Smooth muscle cell of the brain vasculature (primary cell): ENCODE data around the gene KRTAP12-3.
"Not testable (repeated sequence)": the region's sequence is repeated elsewhere in the genome, so short reads cannot be mapped to it uniquely, and the experiment has no call there.

Source experiments
- DNase-seq: peaks from one replicate; pipeline ENCODE4 v3.0.0-alpha.2; 2012; ENCODE audit warnings: low read depth, low spot score

KRTAP12-3 gene

GRCh38 chr21:44627181-44627822, 30.4 kb upstream of the KRTAP12-3 start:
- DNase-seq: not testable (repeated sequence)

GRCh38 chr21:44627831-44628233, 29.9 kb upstream of the KRTAP12-3 start:
- not testable (repeated sequence) for DNase-seq

GRCh38 chr21:44628707-44629391, 28.9 kb upstream of the KRTAP12-3 start:
- no peak for DNase-seq

- DNase-seq: no peak
These were observed 27.3 kb upstream of the KRTAP12-3 start for GRCh38 chr21:44630440-44630839.

GRCh38 chr21:44632067-44632466, 25.7 kb upstream of the KRTAP12-3 start:
- DNase-seq: no peak

- no peak for DNase-seq
These were observed 21.3 kb upstream of the KRTAP12-3 start for GRCh38 chr21:44636209-44637017.

- no peak for DNase-seq
These were observed 20.5 kb upstream of the KRTAP12-3 start, which contains the start of gene KRTAP10-10 for GRCh38 chr21:44637018-44637850. Gene KRTAP10-10, plus strand, starts transcription at chr21:44637356. Its CDS starts 62 bp downstream, at chr21:44637418.

GRCh38 chr21:44637851-44638348, 19.8 kb upstream of the KRTAP12-3 start:
- DNase-seq: not testable (repeated sequence)

GRCh38 chr21:44638506-44639330, 19.0 kb upstream of the KRTAP12-3 start:
- not testable (repeated sequence) for DNase-seq

GRCh38 chr21:44639331-44639655, 18.4 kb upstream of the KRTAP12-3 start:
- DNase-seq: no peak

GRCh38 chr21:44640761-44641160, 17.0 kb upstream of the KRTAP12-3 start:
- no peak for DNase-seq

GRCh38 chr21:44643741-44644310, 13.9 kb upstream of the KRTAP12-3 start:
- no peak for DNase-seq

GRCh38 chr21:44644878-44645277, 12.9 kb upstream of the KRTAP12-3 start:
- DNase-seq: no peak

GRCh38 chr21:44646366-44647221, 11.1 kb upstream of the KRTAP12-3 start, which contains the start of gene KRTAP10-11:
Gene KRTAP10-11, plus strand, starts transcription at chr21:44646414. Its CDS starts 45 bp downstream, at chr21:44646459.
- DNase-seq: not testable (repeated sequence)

GRCh38 chr21:44647222-44647552, 10.5 kb upstream of the KRTAP12-3 start:
- no peak for DNase-seq

GRCh38 chr21:44648557-44649311, 9.0 kb upstream of the KRTAP12-3 start:
- no peak for DNase-seq

- DNase-seq: no peak
These were observed 8.1 kb upstream of the KRTAP12-3 start for GRCh38 chr21:44649521-44650100.
